Upper lobe of left lung (tissue), 4 donors: ENCODE data around the gene MUC2.

Source experiments
- POLR2A ChIP-seq, 4 donors: fragments of 450-650 bp; IDR thresholded peaks; one replicate each; pipeline ENCODE4 v1.5.1; 2016 to 2017; ENCODE audit warnings: antibody characterized with exemption in 4 of 4, mild to moderate bottlenecking in 2 of 4
- TF ChIP-seq, protein P1 (sequence below), 6 experiments: fragments of 450-650 bp in 4 of 6; fragments of 200-600 bp in 2 of 6; sonication (generic) in 2 of 6; IDR thresholded peaks; one replicate each; pipeline ENCODE4 v1.5.1; 2016 to 2019; ENCODE audit warnings: antibody characterized with exemption in 6 of 6

DNA sequence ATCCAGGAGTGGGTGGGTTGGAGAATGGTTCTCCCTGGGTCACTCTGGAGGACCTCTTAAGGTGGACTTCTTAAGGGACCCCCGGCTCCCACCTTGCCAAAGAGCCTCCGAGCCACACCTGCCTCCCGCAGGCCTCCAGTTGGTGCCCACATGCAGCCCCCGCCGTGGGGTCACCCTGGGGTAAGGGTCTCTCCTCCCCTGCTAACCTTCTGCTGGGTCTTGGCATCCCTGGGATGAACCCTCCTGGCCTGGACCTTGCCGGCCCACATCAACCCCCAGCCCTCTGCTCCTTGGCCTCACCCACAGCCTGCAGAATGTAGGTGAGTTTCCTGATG, 25.6 kb upstream of the MUC2 start:
- TF ChIP-seq POLR2A (IDR thresholded peaks at IDR 0.05) = no peak
- TF ChIP-seq, protein P1, sequence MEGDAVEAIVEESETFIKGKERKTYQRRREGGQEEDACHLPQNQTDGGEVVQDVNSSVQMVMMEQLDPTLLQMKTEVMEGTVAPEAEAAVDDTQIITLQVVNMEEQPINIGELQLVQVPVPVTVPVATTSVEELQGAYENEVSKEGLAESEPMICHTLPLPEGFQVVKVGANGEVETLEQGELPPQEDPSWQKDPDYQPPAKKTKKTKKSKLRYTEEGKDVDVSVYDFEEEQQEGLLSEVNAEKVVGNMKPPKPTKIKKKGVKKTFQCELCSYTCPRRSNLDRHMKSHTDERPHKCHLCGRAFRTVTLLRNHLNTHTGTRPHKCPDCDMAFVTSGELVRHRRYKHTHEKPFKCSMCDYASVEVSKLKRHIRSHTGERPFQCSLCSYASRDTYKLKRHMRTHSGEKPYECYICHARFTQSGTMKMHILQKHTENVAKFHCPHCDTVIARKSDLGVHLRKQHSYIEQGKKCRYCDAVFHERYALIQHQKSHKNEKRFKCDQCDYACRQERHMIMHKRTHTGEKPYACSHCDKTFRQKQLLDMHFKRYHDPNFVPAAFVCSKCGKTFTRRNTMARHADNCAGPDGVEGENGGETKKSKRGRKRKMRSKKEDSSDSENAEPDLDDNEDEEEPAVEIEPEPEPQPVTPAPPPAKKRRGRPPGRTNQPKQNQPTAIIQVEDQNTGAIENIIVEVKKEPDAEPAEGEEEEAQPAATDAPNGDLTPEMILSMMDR (IDR thresholded peaks at IDR 0.05) = no peak
